ENCODE data around the gene SLC35D2. TPM values are rescaled to one million over a fixed set of nuclear protein-coding genes. Genes with fewer than 3 reads are reported as not detected.

Gene SLC35D2
- total and polyA plus RNA-seq, 7 donors, result 12.9 to 118 (median 22.4) TPM

DNA sequence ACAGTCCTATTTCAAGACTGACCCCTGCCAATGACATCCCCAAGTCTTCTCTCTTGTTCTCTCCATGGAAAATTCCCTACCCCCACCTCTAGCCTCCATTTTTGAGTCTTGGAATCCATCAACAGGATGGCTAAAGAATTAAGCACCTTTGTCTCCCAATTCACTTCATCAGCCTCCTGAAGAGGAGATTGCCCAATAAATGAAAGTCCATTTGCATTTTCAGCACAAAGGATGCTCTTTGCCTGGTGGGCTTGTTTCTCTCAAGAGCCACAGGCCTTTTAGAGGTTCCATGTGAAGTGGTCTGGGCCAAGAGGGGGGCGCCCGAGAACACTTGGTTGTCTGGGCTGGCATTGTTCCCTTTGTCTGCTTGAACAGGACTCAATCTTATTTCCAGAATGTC, 94.1 kb downstream of the SLC35D2 start:
- intact Hi-C loops (cut with DNase I), result no loop called here
- WGBS, 2 donors, result 90 to 97% methylated on average over 2 of the region's 2 CpGs

GRCh38 chr9:96281641-96282040, 101.9 kb downstream of the SLC35D2 start:
- DNase-seq, result no peak
- intact Hi-C loops (cut with DNase I), result no loop called here
- no peaks in the 10 kb centered on the region for H3K4me1 ChIP-seq
- no peaks in the 10 kb centered on the region for H3K27me3 ChIP-seq
- H3K27ac ChIP-seq, result no peak overlapping the region
- H3K9me3 ChIP-seq, result peaks cover 0 to 2% (median 0%) of the 10 kb centered on the region in 4 donors
- no peak for TF ChIP-seq POLR2A (IDR thresholded peaks at IDR 0.05)
- TF ChIP-seq CTCF (IDR thresholded peaks at IDR 0.05), result no peak
- TF ChIP-seq EP300 (IDR thresholded peaks at IDR 0.05), result no peak
- TF ChIP-seq POLR2AphosphoS5 (IDR thresholded peaks at IDR 0.05), result no peak
- H3K36me3 ChIP-seq, result no peaks in the 10 kb centered on the region
- 82 to 89% methylated on average over 6 of the region's 6 CpGs for WGBS, 2 donors
- no peak overlapping the region for H3K4me3 ChIP-seq

More for the DNA sequence above, 94.1 kb downstream of the SLC35D2 start:
- H3K36me3 ChIP-seq, result no peaks in the 10 kb centered on the region
- no peaks in the 10 kb centered on the region for H3K4me1 ChIP-seq
- TF ChIP-seq POLR2AphosphoS5 (IDR thresholded peaks at IDR 0.05) (no peak), POLR2A (IDR thresholded peaks at IDR 0.05) (no peak), EP300 (IDR thresholded peaks at IDR 0.05) (no peak), CTCF (IDR thresholded peaks at IDR 0.05) (no peak)
- no peak for DNase-seq
- H3K27ac ChIP-seq, result no peak overlapping the region
- no peak overlapping the region for H3K4me3 ChIP-seq
- H3K27me3 ChIP-seq, result no peaks in the 10 kb centered on the region
- H3K9me3 ChIP-seq, result no peaks in the 10 kb centered on the region

DNA sequence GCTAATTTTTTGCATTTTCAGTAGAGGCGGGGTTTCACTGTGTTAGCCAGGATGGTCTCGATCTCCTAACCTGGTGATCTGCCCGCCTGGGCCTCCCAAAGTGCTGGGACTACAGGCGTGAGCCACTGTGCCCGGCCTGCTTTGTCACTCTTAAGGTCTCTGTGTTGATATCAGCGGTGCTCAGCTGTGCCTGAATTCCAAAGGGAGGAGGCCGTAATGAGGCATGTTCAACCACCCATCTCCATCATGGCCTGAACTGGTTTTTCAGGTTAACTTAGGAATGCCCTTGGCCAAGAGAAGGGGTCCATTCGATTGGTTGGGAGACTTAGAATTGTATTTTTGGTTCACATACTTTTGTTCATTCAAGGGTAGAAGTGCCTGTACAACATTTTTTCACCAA, 103.6 kb downstream of the SLC35D2 start:
- no peaks in the 10 kb centered on the region for H3K4me1 ChIP-seq
- no peaks in the 10 kb centered on the region for H3K27me3 ChIP-seq
- no peak for DNase-seq
- 89 to 90% methylated on average over 8 of the region's 8 CpGs for WGBS, 2 donors
- TF ChIP-seq POLR2A (IDR thresholded peaks at IDR 0.05) (no peak), CTCF (IDR thresholded peaks at IDR 0.05) (no peak), EP300 (IDR thresholded peaks at IDR 0.05) (no peak), POLR2AphosphoS5 (IDR thresholded peaks at IDR 0.05) (no peak)
- no peak overlapping the region for H3K4me3 ChIP-seq
- no peak overlapping the region for H3K27ac ChIP-seq
- intact Hi-C loops (cut with DNase I), result no loop called here
- H3K9me3 ChIP-seq, result peaks cover 0 to 9% (median 1%) of the 10 kb centered on the region in 4 donors
- no peaks in the 10 kb centered on the region for H3K36me3 ChIP-seq

DNA sequence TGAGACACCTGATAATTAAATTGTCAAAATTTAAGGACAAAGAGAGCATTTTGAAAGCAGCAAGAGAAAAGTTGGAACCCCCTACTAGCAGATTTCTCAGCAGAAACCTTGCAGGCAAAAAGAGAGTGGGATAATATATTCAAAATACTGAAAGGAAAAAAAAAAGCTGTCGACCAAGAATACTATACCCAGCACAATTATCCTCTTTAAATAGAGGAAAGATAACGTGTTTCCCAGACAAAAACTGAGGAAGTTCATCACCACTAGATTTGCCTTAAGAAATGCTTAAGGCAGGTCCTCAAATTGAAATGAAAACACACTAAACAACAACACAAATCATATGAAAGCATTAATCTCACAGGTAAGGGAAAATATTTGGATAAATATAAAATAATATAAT, 108.6 kb downstream of the SLC35D2 start:
- H3K27ac ChIP-seq, result no peak overlapping the region
- TF ChIP-seq CTCF (IDR thresholded peaks at IDR 0.05) (no peak), POLR2AphosphoS5 (IDR thresholded peaks at IDR 0.05) (no peak), POLR2A (IDR thresholded peaks at IDR 0.05) (no peak), EP300 (IDR thresholded peaks at IDR 0.05) (no peak)
- intact Hi-C loops (cut with DNase I), result no loop called here

More for the DNA sequence above, 108.6 kb downstream of the SLC35D2 start:
- Histone ChIP-seq H3K9me3 (peaks cover 0 to 17% (median 7%) of the 10 kb centered on the region in 4 donors), H3K4me3 (no peak overlapping the region), H3K4me1 (no peaks in the 10 kb centered on the region), H3K36me3 (no peaks in the 10 kb centered on the region), H3K27me3 (no peaks in the 10 kb centered on the region)
- no peak for DNase-seq
- 78 to 79% methylated on average over 2 of the region's 2 CpGs for WGBS, 2 donors

Other genes with a start within 250 kb of the SLC35D2 start
- 1 to 10 TPM in 1 of 4 donors, under 1 TPM in 1, not detected in 2; 0.66 to 1.4 TPM for gene HSD17B3, start 81.5 kb downstream of the SLC35D2 start, total RNA-seq
- 1 to 10 TPM in 1 of 3 donors, not detected in 2; 1.0 TPM for gene HSD17B3, start 81.5 kb downstream of the SLC35D2 start, polyA plus RNA-seq
- 1 to 10 TPM in 3 of 4 donors, under 1 TPM in 1; 0.28 to 1.4 (median 1.3) TPM for gene ZNF367, start 34.7 kb upstream of the SLC35D2 start, total RNA-seq
- gene ZNF367, start 34.7 kb upstream of the SLC35D2 start, polyA plus RNA-seq, result 1 to 10 TPM in 2 of 3 donors, under 1 TPM in 1; 0.60 to 3.5 (median 1.8) TPM
- gene HABP4, start 66.5 kb upstream of the SLC35D2 start, total RNA-seq, result 10 to 100 TPM; 12.5 to 23.5 (median 18.6) TPM
- 1 to 10 TPM; 2.5 to 9.0 (median 5.6) TPM for gene HABP4, start 66.5 kb upstream of the SLC35D2 start, polyA plus RNA-seq
- gene CDC14B, start 236.1 kb upstream of the SLC35D2 start, total RNA-seq, result 10 to 100 TPM; 12.5 to 35.7 (median 17.6) TPM
- 10 to 100 TPM in 1 of 3 donors, 1 to 10 TPM in 2; 5.6 to 10.6 (median 8.4) TPM for gene CDC14B, start 236.1 kb upstream of the SLC35D2 start, polyA plus RNA-seq